ENCODE data around the gene PTPRM. TPM values are rescaled to one million over a fixed set of nuclear protein-coding genes. Genes with fewer than 3 reads are reported as not detected.
"Not testable (repeated sequence)": the region's sequence is repeated elsewhere in the genome, so short reads cannot be mapped to it uniquely, and the experiment has no call there.

Gene PTPRM
- total RNA-seq, 1 experiment from 2014 or later = 42.3 TPM

DNA sequence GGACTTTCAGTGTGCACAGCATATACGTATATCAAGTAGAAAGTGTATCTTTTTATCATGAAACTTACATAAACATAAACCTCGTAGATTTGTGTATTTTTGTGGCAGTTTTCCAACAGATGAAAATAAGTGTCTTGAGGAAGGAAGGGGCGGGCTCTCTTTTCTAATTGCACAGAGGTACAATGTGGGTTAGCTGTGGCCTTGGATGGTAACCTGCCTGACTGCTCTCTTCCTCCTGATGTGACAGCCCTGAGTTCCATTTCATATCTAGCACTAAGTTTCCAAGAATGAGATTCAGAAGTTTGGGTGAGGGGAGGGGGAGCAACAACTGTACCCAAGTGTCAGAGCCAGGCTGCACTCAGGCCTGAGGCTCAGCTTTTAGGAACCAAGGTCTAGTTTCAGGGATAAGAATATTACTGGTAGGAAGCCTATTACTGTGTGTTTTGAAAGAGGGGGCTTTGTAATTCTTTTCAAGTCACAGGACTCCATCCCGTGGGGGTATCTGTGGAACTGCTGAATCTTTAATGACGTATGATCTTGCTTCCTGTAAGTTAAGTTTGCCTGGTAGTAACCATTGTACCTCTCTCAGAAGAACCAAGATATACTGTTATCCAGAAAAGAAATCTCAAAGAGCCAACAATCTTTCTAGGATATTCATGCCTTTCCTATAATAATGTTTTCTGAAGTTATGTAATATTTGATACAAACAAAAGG, 483.7 kb downstream of the PTPRM start:
- CTCF ChIA-PET = no interaction called here
- no peaks in the 10 kb centered on the region for H3K36me3 Mint-ChIP-seq (ENCODE audit: insufficient read depth, unreplicated experiment)
- intact Hi-C loops (cut with micrococcal nuclease; ENCODE audit: unreplicated experiment) = no loop called here
- peaks cover 17% of the 10 kb centered on the region for H3K4me1 Mint-ChIP-seq (ENCODE audit: low read depth, unreplicated experiment)
- no peak overlapping the region for H3K27ac Mint-ChIP-seq (ENCODE audit: unreplicated experiment)
- H3K9me3 Mint-ChIP-seq (ENCODE audit: low read depth, unreplicated experiment) = no peaks in the 10 kb centered on the region
- no peak for TF ChIP-seq CTCF (IDR thresholded peaks at IDR 0.05; ENCODE audit: unreplicated experiment)
- DNase-seq = no peak
- BruUV-seq (replicated peaks) = no TSS peak
- no peaks in the 10 kb centered on the region for H3K27me3 Mint-ChIP-seq (ENCODE audit: unreplicated experiment)
- no peak overlapping the region for H3K4me3 Mint-ChIP-seq (ENCODE audit: low read depth, unreplicated experiment)

DNA sequence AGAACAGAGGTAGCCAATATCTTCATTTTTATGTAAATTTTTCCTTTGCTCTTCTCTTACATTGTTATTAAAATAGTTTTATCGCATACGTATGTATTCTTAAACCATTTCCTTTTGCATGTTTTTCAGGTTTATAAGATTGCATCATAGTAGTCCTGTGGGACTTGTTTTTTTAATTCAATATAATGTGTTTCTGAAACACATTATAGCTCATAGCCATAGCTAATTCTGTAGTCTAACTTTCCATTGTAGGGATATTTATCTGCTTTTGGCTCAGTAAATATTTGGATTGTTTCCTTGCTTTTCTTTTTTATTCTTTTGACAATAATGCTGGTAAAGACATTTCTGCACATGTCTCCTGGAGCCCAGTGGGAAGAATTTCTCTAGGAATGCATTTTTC, 484.3 kb downstream of the PTPRM start:
- Mint-ChIP-seq H3K36me3 (ENCODE audit: insufficient read depth, unreplicated experiment) (no peaks in the 10 kb centered on the region), H3K4me1 (ENCODE audit: low read depth, unreplicated experiment) (peaks cover 17% of the 10 kb centered on the region), H3K27me3 (ENCODE audit: unreplicated experiment) (no peaks in the 10 kb centered on the region), H3K9me3 (ENCODE audit: low read depth, unreplicated experiment) (no peaks in the 10 kb centered on the region), H3K27ac (ENCODE audit: unreplicated experiment) (no peak overlapping the region), H3K4me3 (ENCODE audit: low read depth, unreplicated experiment) (no peak overlapping the region)
- TF ChIP-seq CTCF (IDR thresholded peaks at IDR 0.05; ENCODE audit: unreplicated experiment) = no peak
- CTCF ChIA-PET = no interaction called here
- no peak for DNase-seq
- intact Hi-C loops (cut with micrococcal nuclease; ENCODE audit: unreplicated experiment) = no loop called here
- BruUV-seq (replicated peaks) = no TSS peak

DNA sequence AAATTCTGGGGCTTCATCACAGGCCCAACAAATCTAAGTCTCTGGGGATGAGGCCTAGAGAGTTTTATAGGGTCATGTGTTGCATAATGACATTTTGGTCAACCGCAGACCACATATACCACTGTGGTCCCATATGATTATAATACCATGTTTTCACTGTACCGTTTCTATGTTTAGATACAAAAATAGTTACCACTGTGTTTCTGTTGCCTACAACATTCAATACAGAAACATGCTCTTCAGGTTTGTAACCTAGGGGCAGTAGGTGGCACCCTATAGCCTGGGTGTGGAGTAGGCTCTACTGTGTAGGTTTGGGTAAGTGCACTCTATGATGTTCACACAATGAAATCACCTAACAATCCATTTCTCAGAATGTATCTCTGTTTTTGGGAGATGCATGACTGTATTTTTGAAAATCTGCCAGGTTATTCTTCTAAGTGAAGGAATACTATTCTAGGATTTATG, 485.2 kb downstream of the PTPRM start:
- H3K36me3 Mint-ChIP-seq (ENCODE audit: insufficient read depth, unreplicated experiment) = no peaks in the 10 kb centered on the region
- intact Hi-C loops (cut with micrococcal nuclease; ENCODE audit: unreplicated experiment) = no loop called here
- no peaks in the 10 kb centered on the region for H3K9me3 Mint-ChIP-seq (ENCODE audit: low read depth, unreplicated experiment)
- peaks cover 17% of the 10 kb centered on the region for H3K4me1 Mint-ChIP-seq (ENCODE audit: low read depth, unreplicated experiment)
- H3K27me3 Mint-ChIP-seq (ENCODE audit: unreplicated experiment) = no peaks in the 10 kb centered on the region
- BruUV-seq (replicated peaks) = no TSS peak
- peak; percentile 13 for DNase-seq
- TF ChIP-seq CTCF (IDR thresholded peaks at IDR 0.05; ENCODE audit: unreplicated experiment) = no peak
- no peak overlapping the region for H3K27ac Mint-ChIP-seq (ENCODE audit: unreplicated experiment)
- CTCF ChIA-PET = no interaction called here
- no peak overlapping the region for H3K4me3 Mint-ChIP-seq (ENCODE audit: low read depth, unreplicated experiment)

DNA sequence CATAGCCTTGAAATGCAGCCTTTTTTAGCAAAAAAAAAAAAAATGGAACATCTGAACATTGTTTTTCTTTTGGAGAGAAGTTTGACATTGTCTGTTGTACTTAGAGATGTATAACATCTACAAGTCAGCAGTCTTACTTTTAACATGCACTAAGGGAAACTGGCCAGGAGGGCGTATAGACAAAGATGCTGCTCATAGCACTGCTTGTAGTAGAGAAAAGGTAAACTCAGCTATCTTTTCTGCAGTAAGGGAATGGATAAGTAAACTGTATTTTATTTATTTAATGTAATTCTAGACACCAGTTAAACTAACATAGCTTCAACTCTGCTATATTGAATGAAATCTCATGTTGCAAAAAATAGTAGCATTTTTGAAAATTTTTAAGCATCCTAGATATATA, 489.6 kb downstream of the PTPRM start:
- intact Hi-C loops (cut with micrococcal nuclease; ENCODE audit: unreplicated experiment) = no loop called here
- Mint-ChIP-seq H3K9me3 (ENCODE audit: low read depth, unreplicated experiment) (no peaks in the 10 kb centered on the region), H3K36me3 (ENCODE audit: insufficient read depth, unreplicated experiment) (no peaks in the 10 kb centered on the region), H3K27me3 (ENCODE audit: unreplicated experiment) (no peaks in the 10 kb centered on the region), H3K27ac (ENCODE audit: unreplicated experiment) (no peak overlapping the region), H3K4me3 (ENCODE audit: low read depth, unreplicated experiment) (no peak overlapping the region), H3K4me1 (ENCODE audit: low read depth, unreplicated experiment) (peaks cover 17% of the 10 kb centered on the region)
- TF ChIP-seq CTCF (IDR thresholded peaks at IDR 0.05; ENCODE audit: unreplicated experiment) = no peak
- CTCF ChIA-PET = no interaction called here
- BruUV-seq (replicated peaks) = no TSS peak
- no peak for DNase-seq

GRCh38 chr18:8063152-8063551, 496.0 kb downstream of the PTPRM start:
- DNase-seq; intact Hi-C loops (cut with micrococcal nuclease; ENCODE audit: unreplicated experiment); CTCF ChIA-PET; BruUV-seq (replicated peaks); H3K27me3 Mint-ChIP-seq (ENCODE audit: unreplicated experiment); H3K9me3 Mint-ChIP-seq (ENCODE audit: low read depth, unreplicated experiment); H3K36me3 Mint-ChIP-seq (ENCODE audit: insufficient read depth, unreplicated experiment); H3K4me1 Mint-ChIP-seq (ENCODE audit: low read depth, unreplicated experiment); H3K27ac Mint-ChIP-seq (ENCODE audit: unreplicated experiment): not testable (repeated sequence)
- H3K4me3 Mint-ChIP-seq (ENCODE audit: low read depth, unreplicated experiment) = peak overlapping the region; percentile 51

Data from Calu3 (cell line).